SU-DHL-6 (cell line): ENCODE data around the gene SNAP23.

Experiments
- H2AFZ ChIP-seq: fragments of 200-600 bp; sonication (generic); 2 replicates; pipeline ENCODE4 v1.6.1; 2014; ENCODE audit warnings: low read depth, mild to moderate bottlenecking, moderate library complexity, mixed read lengths, antibody characterized with exemption, low read length; ENCODE audit not compliant: severe bottlenecking
- H3F3A ChIP-seq: fragments of 200-600 bp; shearing (Covaris generic); 2 replicates; pipeline ENCODE4 v1.6.0; 2016; ENCODE audit warnings: antibody characterized with exemption, mild to moderate bottlenecking; ENCODE audit not compliant: insufficient read depth
- H3K27ac ChIP-seq: fragments of 200-600 bp; sonication (generic); 2 replicates; pipeline ENCODE4 v1.5.1; 2016; ENCODE audit warnings: low read depth, mild to moderate bottlenecking, low read length, moderate library complexity, mixed read lengths
- H3K27me3 ChIP-seq: fragments of 200-600 bp; sonication (generic), shearing (Covaris generic); 2 replicates; pipeline ENCODE4 v1.6.0; 2014; ENCODE audit warnings: mild to moderate bottlenecking, low read length
- H3K36me3 ChIP-seq: fragments of 200-600 bp; sonication (generic); 2 replicates; pipeline ENCODE4 v1.6.1; 2014; ENCODE audit warnings: mild to moderate bottlenecking, low read length, mixed read lengths
- H3K4me2 ChIP-seq: fragments of 300-600, 200-600 bp; shearing (Covaris generic), sonication (generic); 2 replicates; pipeline ENCODE4 v1.6.0; 2014; ENCODE audit warnings: low read length, low read depth, mild to moderate bottlenecking; ENCODE audit not compliant: poor library complexity, severe bottlenecking
- H3K4me3 ChIP-seq: fragments of 200-600 bp; sonication (generic); 2 replicates; pipeline ENCODE4 v1.5.1; 2014; ENCODE audit warnings: antibody characterized with exemption, low read length, mild to moderate bottlenecking, mixed read lengths; ENCODE audit not compliant: insufficient read depth, poor library complexity, severe bottlenecking
- H3K79me2 ChIP-seq: fragments of 200-600 bp; sonication (generic); 2 replicates; pipeline ENCODE4 v1.6.1; 2014; ENCODE audit warnings: mild to moderate bottlenecking, low read length, moderate library complexity; ENCODE audit not compliant: insufficient read depth
- H3K9ac ChIP-seq: fragments of 200-600 bp; sonication (generic); 2 replicates; pipeline ENCODE4 v1.7.0; 2014; ENCODE audit warnings: mild to moderate bottlenecking, low read length
- H3K9me2 ChIP-seq: fragments of 200-600 bp; sonication (generic); replicated peaks from 2 replicates; pipeline ENCODE4 v1.6.1; 2014; ENCODE audit warnings: low read length; ENCODE audit not compliant: insufficient read depth
- H3K9me3 ChIP-seq: fragments of 200-600 bp; sonication (generic); 2 replicates; pipeline ENCODE4 v1.6.1; 2014; ENCODE audit warnings: low read length, mixed read lengths; ENCODE audit not compliant: insufficient read depth
- H4K20me1 ChIP-seq: fragments of 200-600 bp; sonication (generic); 2 replicates; pipeline ENCODE4 v1.6.1; 2014; ENCODE audit warnings: low read depth, mild to moderate bottlenecking, antibody characterized with exemption, low read length, moderate library complexity, mixed read lengths
- CTCF ChIP-seq: fragments of 200-600 bp; sonication (generic); IDR thresholded peaks from one replicate; pipeline ENCODE4 v1.5.1; 2017; ENCODE audit warnings: antibody characterized with exemption, mild to moderate bottlenecking, low read length, moderate library complexity; ENCODE audit not compliant: insufficient read depth, poor library complexity, severe bottlenecking
- EZH2phosphoT487 ChIP-seq: fragments of 200-600 bp; sonication (generic), shearing (Covaris generic); conservative IDR thresholded peaks from 2 replicates; pipeline ENCODE4 v1.6.1; 2018; ENCODE audit warnings: mild to moderate bottlenecking, antibody characterized with exemption, low read length, moderate library complexity, mixed read lengths

The SNAP23 gene

GRCh38 chr15:42461261-42461660, 34.2 kb upstream of the SNAP23 start:
- Histone ChIP-seq H4K20me1 (no peaks in the 10 kb centered on the region), H3K9ac (no peak overlapping the region)

GRCh38 chr15:42465520-42466259, 29.7 kb upstream of the SNAP23 start:
- H3F3A ChIP-seq = 0 out of 2 replicates have a peak, but pooled peaks cover 7% of the 10 kb centered on the region
- no peak overlapping the region for H2AFZ ChIP-seq
- no peaks in the 10 kb centered on the region for H3K9me2 ChIP-seq
- H3K9ac ChIP-seq = no peak overlapping the region
- H3K27ac ChIP-seq = no peak overlapping the region
- H3K36me3 ChIP-seq = peaks cover 13% of the 10 kb centered on the region
- peaks cover 32% of the 10 kb centered on the region; the same call in 1 of the 2 replicates for H3K79me2 ChIP-seq
- H3K4me2 ChIP-seq = no peak overlapping the region
- no peaks in the 10 kb centered on the region for H4K20me1 ChIP-seq
- no peaks in the 10 kb centered on the region for H3K9me3 ChIP-seq
- no peak overlapping the region for H3K4me3 ChIP-seq
- no peaks in the 10 kb centered on the region for H3K27me3 ChIP-seq
- TF ChIP-seq EZH2phosphoT487 = no peak
- TF ChIP-seq CTCF = no peak

More at GRCh38 chr15:42461261-42461660, 34.2 kb upstream of the SNAP23 start:
- Histone ChIP-seq H3K27me3 (no peaks in the 10 kb centered on the region), H3K27ac (no peak overlapping the region), H3K9me3 (no peaks in the 10 kb centered on the region), H2AFZ (no peak overlapping the region), H3K9me2 (no peaks in the 10 kb centered on the region), H3K36me3 (peaks cover 5% of the 10 kb centered on the region; the same call in 1 of the 2 replicates), H3F3A (0 out of 2 replicates have a peak, but pooled peaks cover 7% of the 10 kb centered on the region), H3K79me2 (peaks cover 19% of the 10 kb centered on the region; the same call in 1 of the 2 replicates), H3K4me2 (no peak overlapping the region), H3K4me3 (no peak overlapping the region)
- TF ChIP-seq CTCF = no peak
- no peak for TF ChIP-seq EZH2phosphoT487

- Histone ChIP-seq H3K9me3 (no peaks in the 10 kb centered on the region), H3K9ac (no peak overlapping the region), H3K4me2 (no peak overlapping the region), H3K27me3 (no peaks in the 10 kb centered on the region), H3K27ac (no peak overlapping the region), H3K9me2 (no peaks in the 10 kb centered on the region), H3F3A (peaks cover 15% of the 10 kb centered on the region; the same call in 1 of the 2 replicates), H3K4me3 (no peak overlapping the region), H3K79me2 (peaks cover 66% of the 10 kb centered on the region), H3K36me3 (peaks cover 11% of the 10 kb centered on the region), H4K20me1 (no peaks in the 10 kb centered on the region), H2AFZ (no peak overlapping the region)
- TF ChIP-seq EZH2phosphoT487 (no peak), CTCF (no peak)
Observed at GRCh38 chr15:42471002-42471401, 24.4 kb upstream of the SNAP23 start.
